HEK293T (cell line): ENCODE data around the gene WDR73.

ENCODE experiments used
- FOXA1 ChIP-seq: fragments of 450-650 bp; IDR thresholded peaks from 2 replicates; pipeline ENCODE4 v1.6.1; 2016; ENCODE audit warnings: mild to moderate bottlenecking
- SP1 ChIP-seq: fragments of 450-650 bp; IDR thresholded peaks from 2 replicates; pipeline ENCODE4 v1.6.1; 2017
- ZNF384 ChIP-seq: fragments of 450-650 bp; IDR thresholded peaks from 2 replicates; pipeline ENCODE4 v1.6.1; 2016

GRCh38 chr15:84616235-84616634, 37.8 kb downstream of the WDR73 start:
- TF ChIP-seq FOXA1 (no peak), SP1 (no peak), ZNF384 (no peak)
